SU-DHL-6 (cell line): ENCODE measurements around the gene TFF2.

Source experiments
- H2AFZ ChIP-seq: fragments of 200-600 bp; sonication (generic); 2 replicates; pipeline ENCODE4 v1.6.1; 2014; ENCODE audit warnings: low read depth, mild to moderate bottlenecking, moderate library complexity, mixed read lengths, antibody characterized with exemption, low read length; ENCODE audit not compliant: severe bottlenecking
- H3F3A ChIP-seq: fragments of 200-600 bp; shearing (Covaris generic); 2 replicates; pipeline ENCODE4 v1.6.0; 2016; ENCODE audit warnings: antibody characterized with exemption, mild to moderate bottlenecking; ENCODE audit not compliant: insufficient read depth
- H3K27ac ChIP-seq: fragments of 200-600 bp; sonication (generic); 2 replicates; pipeline ENCODE4 v1.5.1; 2016; ENCODE audit warnings: low read depth, mild to moderate bottlenecking, low read length, moderate library complexity, mixed read lengths
- H3K27me3 ChIP-seq: fragments of 200-600 bp; sonication (generic), shearing (Covaris generic); 2 replicates; pipeline ENCODE4 v1.6.0; 2014; ENCODE audit warnings: mild to moderate bottlenecking, low read length
- H3K36me3 ChIP-seq: fragments of 200-600 bp; sonication (generic); 2 replicates; pipeline ENCODE4 v1.6.1; 2014; ENCODE audit warnings: mild to moderate bottlenecking, low read length, mixed read lengths
- H3K4me2 ChIP-seq: fragments of 300-600, 200-600 bp; shearing (Covaris generic), sonication (generic); 2 replicates; pipeline ENCODE4 v1.6.0; 2014; ENCODE audit warnings: low read length, low read depth, mild to moderate bottlenecking; ENCODE audit not compliant: poor library complexity, severe bottlenecking
- H3K4me3 ChIP-seq: fragments of 200-600 bp; sonication (generic); 2 replicates; pipeline ENCODE4 v1.5.1; 2014; ENCODE audit warnings: antibody characterized with exemption, low read length, mild to moderate bottlenecking, mixed read lengths; ENCODE audit not compliant: insufficient read depth, poor library complexity, severe bottlenecking
- H3K79me2 ChIP-seq: fragments of 200-600 bp; sonication (generic); 2 replicates; pipeline ENCODE4 v1.6.1; 2014; ENCODE audit warnings: mild to moderate bottlenecking, low read length, moderate library complexity; ENCODE audit not compliant: insufficient read depth
- H3K9ac ChIP-seq: fragments of 200-600 bp; sonication (generic); 2 replicates; pipeline ENCODE4 v1.7.0; 2014; ENCODE audit warnings: mild to moderate bottlenecking, low read length
- H3K9me2 ChIP-seq: fragments of 200-600 bp; sonication (generic); replicated peaks from 2 replicates; pipeline ENCODE4 v1.6.1; 2014; ENCODE audit warnings: low read length; ENCODE audit not compliant: insufficient read depth
- H3K9me3 ChIP-seq: fragments of 200-600 bp; sonication (generic); 2 replicates; pipeline ENCODE4 v1.6.1; 2014; ENCODE audit warnings: low read length, mixed read lengths; ENCODE audit not compliant: insufficient read depth
- H4K20me1 ChIP-seq: fragments of 200-600 bp; sonication (generic); 2 replicates; pipeline ENCODE4 v1.6.1; 2014; ENCODE audit warnings: low read depth, mild to moderate bottlenecking, antibody characterized with exemption, low read length, moderate library complexity, mixed read lengths
- CTCF ChIP-seq: fragments of 200-600 bp; sonication (generic); IDR thresholded peaks from one replicate; pipeline ENCODE4 v1.5.1; 2017; ENCODE audit warnings: antibody characterized with exemption, mild to moderate bottlenecking, low read length, moderate library complexity; ENCODE audit not compliant: insufficient read depth, poor library complexity, severe bottlenecking
- EZH2phosphoT487 ChIP-seq: fragments of 200-600 bp; sonication (generic), shearing (Covaris generic); conservative IDR thresholded peaks from 2 replicates; pipeline ENCODE4 v1.6.1; 2018; ENCODE audit warnings: mild to moderate bottlenecking, antibody characterized with exemption, low read length, moderate library complexity, mixed read lengths

The TFF2 gene

GRCh38 chr21:42331660-42332059, 19.1 kb downstream of the TFF2 start:
- Histone ChIP-seq H3K27ac (no peak overlapping the region), H3K9ac (no peak overlapping the region), H4K20me1 (no peaks in the 10 kb centered on the region)

GRCh38 chr21:42330380-42331371, 20.1 kb downstream of the TFF2 start:
- TF ChIP-seq EZH2phosphoT487 (no peak), CTCF (no peak)
- Histone ChIP-seq H2AFZ (no peak overlapping the region), H4K20me1 (no peaks in the 10 kb centered on the region), H3K9me2 (no peaks in the 10 kb centered on the region), H3K4me2 (no peak overlapping the region), H3K79me2 (no peaks in the 10 kb centered on the region), H3K9ac (no peak overlapping the region), H3F3A (no peaks in the 10 kb centered on the region), H3K36me3 (no peaks in the 10 kb centered on the region), H3K27ac (no peak overlapping the region), H3K27me3 (no peaks in the 10 kb centered on the region), H3K4me3 (no peak overlapping the region), H3K9me3 (no peaks in the 10 kb centered on the region)

More at GRCh38 chr21:42331660-42332059, 19.1 kb downstream of the TFF2 start:
- H3F3A ChIP-seq: no peaks in the 10 kb centered on the region
- H3K36me3 ChIP-seq: no peaks in the 10 kb centered on the region
- TF ChIP-seq EZH2phosphoT487 (no peak), CTCF (no peak)
- H2AFZ ChIP-seq: no peak overlapping the region
- no peaks in the 10 kb centered on the region for H3K27me3 ChIP-seq
- H3K79me2 ChIP-seq: no peaks in the 10 kb centered on the region
- no peak overlapping the region for H3K4me2 ChIP-seq
- no peaks in the 10 kb centered on the region for H3K9me3 ChIP-seq
- H3K4me3 ChIP-seq: no peak overlapping the region
- no peaks in the 10 kb centered on the region for H3K9me2 ChIP-seq

- H3K79me2 ChIP-seq: no peaks in the 10 kb centered on the region
- H3K9me3 ChIP-seq: no peaks in the 10 kb centered on the region
- H3K27me3 ChIP-seq: no peaks in the 10 kb centered on the region
- H3K9me2 ChIP-seq: no peaks in the 10 kb centered on the region
- H3K4me3 ChIP-seq: no peak overlapping the region
- no peaks in the 10 kb centered on the region for H4K20me1 ChIP-seq
- no peak overlapping the region for H3K9ac ChIP-seq
- no peak overlapping the region for H3K27ac ChIP-seq
- no peak for TF ChIP-seq CTCF
- TF ChIP-seq EZH2phosphoT487: no peak
- H3K36me3 ChIP-seq: no peaks in the 10 kb centered on the region
- H2AFZ ChIP-seq: no peak overlapping the region
- H3K4me2 ChIP-seq: no peak overlapping the region
- no peaks in the 10 kb centered on the region for H3F3A ChIP-seq
Measured at GRCh38 chr21:42324896-42325295, 25.9 kb downstream of the TFF2 start.
